Heart right ventricle (tissue), 16 donors: ENCODE measurements around the gene CYP4F12. TPM values are rescaled to one million over a fixed set of nuclear protein-coding genes. Genes with fewer than 3 reads are reported as not detected.
"Not testable (repeated sequence)": the region's sequence is repeated elsewhere in the genome, so short reads cannot be mapped to it uniquely, and the experiment has no call there.

Experiments used
- ATAC-seq, 8 donors: fragments of 200-7000 bp; cut with Tn5 transposase; one replicate each; pipeline ENCODE4 v1.9.1; 2020; ENCODE audit warnings: mild to moderate bottlenecking in 8 of 8, moderate library complexity in 8 of 8, moderate number of reproducible peaks in 1 of 8
- DNase-seq, 2 donors: peaks; one replicate each; pipeline ENCODE4 v3.0.0-alpha.2; 2020
- H3K27ac ChIP-seq, 10 donors: fragments of 200-600 bp; sonication (generic) in 2 of 10; one replicate each; pipeline versions ENCODE4 v1.5.0 to v1.8.0; 2020 to 2022; ENCODE audit warnings: mild to moderate bottlenecking in 3 of 10
- H3K27me3 ChIP-seq, 7 donors: fragments of 200-600 bp; one replicate each; pipeline ENCODE4 v1.8.0; 2021 to 2022; ENCODE audit warnings: mild to moderate bottlenecking in 2 of 7
- H3K36me3 ChIP-seq, 9 donors: fragments of 200-600 bp; sonication (generic) in 1 of 9; one replicate each; pipeline versions ENCODE4 v1.5.0 to v1.8.0; 2020 to 2022; ENCODE audit warnings: mild to moderate bottlenecking in 2 of 9
- H3K4me1 ChIP-seq, 9 donors: fragments of 200-600 bp; sonication (generic) in 1 of 9; one replicate each; pipeline versions ENCODE4 v1.5.0 to v1.8.0; 2020 to 2022; ENCODE audit warnings: mild to moderate bottlenecking in 4 of 9
- H3K4me3 ChIP-seq, 10 donors: fragments of 200-600 bp; sonication (generic) in 2 of 10; one replicate each; pipeline versions ENCODE4 v1.5.0 to v1.8.0; 2020 to 2022; ENCODE audit warnings: mild to moderate bottlenecking in 7 of 10, moderate library complexity in 2 of 10
- H3K9me3 ChIP-seq, 11 donors: fragments of 200-600 bp in 10 of 11; sonication (generic) in 2 of 11; one replicate each; pipeline versions ENCODE4 v1.5.0 to v1.8.0; 2013 to 2022; ENCODE audit warnings: mild to moderate bottlenecking in 2 of 11, control low read depth in 1 of 11, moderate library complexity in 1 of 11
- WGBS, 2 donors: extraction: QIAGEN DNeasy Blood & Tissue Kit; methylation state at CpG; one replicate each; pipeline ENCODE4 v1.1.7; 2013; ENCODE audit warnings: inconsistent platforms in 1 of 2; 5-methylcytosine and 5-hydroxymethylcytosine counted together
- intact Hi-C, 10 donors: fragments of 100-400 bp; cut with DNase I; formaldehyde crosslinking; loops; one replicate each; pipeline versions ENCODE4 v1.11.1 to v1.14.2; 2022
- polyA plus RNA-seq, 2 donors: library from polyadenylated mRNA; stranded (reverse); fragments of 200-250 nt; gene quantifications; one replicate each; pipeline ENCODE4 v1.2.3, GENCODE V29; 2013
- total RNA-seq, 10 donors: library from RNA; stranded (reverse); fragmentation: NEBNext Ultra II Directional in 3 of 10; extraction: Animal tissue kit (Norgen Biotek cat#: 25700) in 3 of 10; gene quantifications; one replicate each; pipeline versions ENCODE4 v1.2.1 to v1.2.4, GENCODE V29; 2021 to 2023
- TF ChIP-seq, protein P1 (sequence below), 9 donors: fragments of 200-600 bp; sonication (generic) in 2 of 9; IDR thresholded peaks; one replicate each; pipeline versions ENCODE4 v1.5.0 to v1.8.0; 2021 to 2022; ENCODE audit warnings: antibody characterized with exemption in 9 of 9, mild to moderate bottlenecking in 5 of 9, moderate library complexity in 1 of 9
- donor health status: Arrhythmogenic right ventricular cardiomyopathy.
- donor health status: ischemic (EF 13 %, LVEDD 7.1; RV severe dilation, severe dysfunction).
- donor health status: healthy with polysubstance abuse.
- donor health status: DM: no; HTN: yes; CAD: no.
- donor health status: DM: no; HTN: no; CAD: no.
- donor health status: ischemic (EF 25% LVEDD 6.9; RV normal size, moderate dysfunction).
- donor health status: ischemic (EF 25% LVEDD 5.7; RV mildly dilated, moderate dysfunction).
- donor health status: healthy.
- donor health status: DM: yes; HTN: yes; CAD: no.
- donor health status: Ischemic cardiomyopathy.
- donor health status: ischemic (EF 35%, LVEDD 5.7; RV mildly dilated, moderate dysfunction).
- donor health status: nonischemic (EF 11% LVEDD 7.7; RV severe dilation, severe dysfunction).
- donor health status: DM: yes; HTN: yes; CAD: no.
- donor health status: PGD.
- donor health status: ischemic (EF 29% LVEDD 5.4; RV normal size, mild dysfunction).
- donor health status: nonischemic (EF 23%, LVEDD 6.1; RV moderate dilation, normal function).

CYP4F12 gene
- total and polyA plus RNA-seq, 12 donors: 0.92 to 17.3 (median 2.7) TPM

DNA sequence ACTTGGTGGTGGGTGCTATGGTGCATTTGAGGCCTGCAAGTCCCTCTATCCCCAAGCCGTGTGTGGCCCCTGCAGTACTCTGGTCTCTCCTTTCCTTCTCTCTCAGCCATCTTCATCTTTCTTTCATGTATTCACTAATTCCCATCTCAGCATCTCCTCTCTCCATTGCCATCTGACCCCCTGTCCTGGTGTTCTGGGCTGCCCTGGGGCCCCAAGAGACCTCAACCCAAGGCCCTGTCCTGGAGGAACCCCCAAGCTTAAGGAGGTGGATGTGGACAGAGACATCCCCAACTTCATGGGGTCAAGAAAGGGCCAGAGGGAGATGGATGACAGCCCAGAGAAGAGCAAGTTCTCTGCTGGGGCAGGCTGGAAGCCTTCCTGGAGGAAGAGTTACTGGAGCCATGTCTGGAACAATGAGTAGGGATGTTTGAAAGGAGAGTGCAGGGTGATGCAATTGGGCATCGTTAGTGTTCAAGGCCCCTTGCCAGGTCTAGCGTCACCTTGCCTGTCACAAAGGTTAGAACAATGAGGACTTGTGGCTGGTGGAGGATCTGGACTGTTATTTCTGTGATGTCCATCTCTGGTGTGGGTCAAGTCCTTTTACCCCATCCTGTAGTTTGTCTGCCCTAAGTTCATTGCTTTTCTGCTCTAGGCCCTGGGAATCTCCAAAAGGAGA is 28.7 kb upstream of the CYP4F12 start:
- TF ChIP-seq, protein P1, sequence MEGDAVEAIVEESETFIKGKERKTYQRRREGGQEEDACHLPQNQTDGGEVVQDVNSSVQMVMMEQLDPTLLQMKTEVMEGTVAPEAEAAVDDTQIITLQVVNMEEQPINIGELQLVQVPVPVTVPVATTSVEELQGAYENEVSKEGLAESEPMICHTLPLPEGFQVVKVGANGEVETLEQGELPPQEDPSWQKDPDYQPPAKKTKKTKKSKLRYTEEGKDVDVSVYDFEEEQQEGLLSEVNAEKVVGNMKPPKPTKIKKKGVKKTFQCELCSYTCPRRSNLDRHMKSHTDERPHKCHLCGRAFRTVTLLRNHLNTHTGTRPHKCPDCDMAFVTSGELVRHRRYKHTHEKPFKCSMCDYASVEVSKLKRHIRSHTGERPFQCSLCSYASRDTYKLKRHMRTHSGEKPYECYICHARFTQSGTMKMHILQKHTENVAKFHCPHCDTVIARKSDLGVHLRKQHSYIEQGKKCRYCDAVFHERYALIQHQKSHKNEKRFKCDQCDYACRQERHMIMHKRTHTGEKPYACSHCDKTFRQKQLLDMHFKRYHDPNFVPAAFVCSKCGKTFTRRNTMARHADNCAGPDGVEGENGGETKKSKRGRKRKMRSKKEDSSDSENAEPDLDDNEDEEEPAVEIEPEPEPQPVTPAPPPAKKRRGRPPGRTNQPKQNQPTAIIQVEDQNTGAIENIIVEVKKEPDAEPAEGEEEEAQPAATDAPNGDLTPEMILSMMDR (IDR thresholded peaks at IDR 0.05): no peak
- H3K36me3 ChIP-seq: no peaks in the 10 kb centered on the region
- peaks cover 0 to 18% (median 0%) of the 10 kb centered on the region in 9 donors for H3K4me1 ChIP-seq
- no peak for DNase-seq
- H3K27me3 ChIP-seq: no peaks in the 10 kb centered on the region
- H3K27ac ChIP-seq: no peak overlapping the region
- no peak for ATAC-seq
- H3K4me3 ChIP-seq: no peak overlapping the region
- intact Hi-C loops: no loop called here
- peaks cover 0 to 9% (median 0%) of the 10 kb centered on the region in 11 donors for H3K9me3 ChIP-seq
- WGBS, 2 donors: 74 to 83% methylated on average over 3 of the region's 3 CpGs

DNA sequence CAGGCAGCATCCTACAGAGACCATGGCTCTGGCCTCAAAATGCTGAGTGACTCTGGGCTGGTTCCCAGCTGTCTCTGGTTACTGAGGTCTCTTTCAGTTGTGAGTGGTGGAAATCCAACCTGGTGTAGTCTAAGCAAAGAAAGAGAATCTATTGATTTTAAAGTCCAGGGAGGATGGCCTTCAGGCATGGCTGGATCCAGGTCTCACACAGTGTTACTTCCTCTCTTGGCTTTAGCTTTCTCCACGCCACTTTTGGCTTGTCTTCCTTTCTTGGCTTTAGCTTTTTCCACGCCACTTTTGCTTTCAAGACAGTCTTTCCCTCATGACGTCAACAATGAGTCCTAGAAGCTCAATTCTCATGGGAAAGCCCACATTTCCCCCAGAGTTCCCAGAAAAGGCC is 28.1 kb upstream of the CYP4F12 start:
- TF ChIP-seq, protein P1 (IDR thresholded peaks at IDR 0.05): no peak
- no peak overlapping the region for H3K4me3 ChIP-seq
- no peak for DNase-seq
- H3K4me1 ChIP-seq: peaks cover 0 to 18% (median 0%) of the 10 kb centered on the region in 9 donors
- no peak overlapping the region for H3K27ac ChIP-seq
- no peak for ATAC-seq
- no peaks in the 10 kb centered on the region for H3K27me3 ChIP-seq
- H3K36me3 ChIP-seq: no peaks in the 10 kb centered on the region
- peaks cover 0 to 9% (median 0%) of the 10 kb centered on the region in 11 donors for H3K9me3 ChIP-seq
- intact Hi-C loops: no loop called here
- 52 to 64% methylated on average over 3 of the region's 3 CpGs for whole genome bisulfite sequencing, 2 donors

DNA sequence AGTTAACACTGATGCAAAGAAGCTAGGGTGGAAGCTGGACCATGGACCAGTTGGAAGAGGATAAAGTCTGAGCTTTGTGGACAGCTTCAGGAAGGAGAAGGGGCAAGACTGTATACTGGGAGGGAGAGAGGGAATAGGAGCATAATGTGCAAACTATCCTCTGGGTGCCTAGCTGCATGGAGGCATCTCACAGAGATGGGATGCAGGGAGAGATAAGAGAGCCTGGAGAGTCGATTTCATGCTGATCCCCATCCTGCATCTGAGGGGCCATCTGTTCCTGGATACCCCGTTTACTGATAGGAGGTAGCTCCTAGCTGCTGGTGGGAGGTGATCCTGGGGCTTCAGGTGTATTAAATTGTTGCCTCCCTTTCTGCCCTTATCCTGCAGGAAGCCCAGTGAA is 23.4 kb upstream of the CYP4F12 start:
- no peak for ATAC-seq
- Histone ChIP-seq H3K4me3 (no peak overlapping the region), H3K9me3 (peaks cover 0 to 9% (median 0%) of the 10 kb centered on the region in 11 donors), H3K36me3 (no peaks in the 10 kb centered on the region), H3K27me3 (peaks cover 0 to 13% (median 6%) of the 10 kb centered on the region in 7 donors), H3K4me1 (no peaks in the 10 kb centered on the region), H3K27ac (no peak overlapping the region)
- no peak for DNase-seq
- WGBS, 2 donors: 71 to 84% methylated on average over 2 of the region's 2 CpGs
- intact Hi-C loops: no loop called here
- TF ChIP-seq, protein P1 (IDR thresholded peaks at IDR 0.05): no peak

DNA sequence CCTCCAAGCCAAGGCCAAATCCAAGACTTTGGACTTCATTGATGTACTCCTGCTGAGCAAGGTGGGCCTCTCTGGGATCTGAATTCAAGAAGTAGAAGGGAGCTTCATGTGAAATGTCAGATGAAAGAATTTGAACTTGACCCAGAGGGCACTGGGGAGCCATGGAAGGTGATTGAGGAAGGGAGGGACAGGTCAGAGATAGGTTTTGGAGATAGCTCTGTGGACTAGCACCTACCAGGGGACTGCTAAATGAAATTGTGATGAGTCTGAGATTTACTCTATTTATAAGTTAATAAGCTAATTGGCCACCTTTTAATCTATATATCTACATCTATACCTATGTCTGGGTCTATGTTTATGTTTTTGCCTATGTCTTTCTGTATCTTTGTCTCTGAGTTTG is 22.8 kb upstream of the CYP4F12 start:
- DNase-seq, H3K4me1 ChIP-seq, intact Hi-C loops, H3K9me3 ChIP-seq, H3K27ac ChIP-seq, H3K36me3 ChIP-seq, H3K4me3 ChIP-seq, ATAC-seq: not testable (repeated sequence)
- H3K27me3 ChIP-seq: peaks cover 0 to 16% (median 6%) of the 10 kb centered on the region in 7 donors

DNA sequence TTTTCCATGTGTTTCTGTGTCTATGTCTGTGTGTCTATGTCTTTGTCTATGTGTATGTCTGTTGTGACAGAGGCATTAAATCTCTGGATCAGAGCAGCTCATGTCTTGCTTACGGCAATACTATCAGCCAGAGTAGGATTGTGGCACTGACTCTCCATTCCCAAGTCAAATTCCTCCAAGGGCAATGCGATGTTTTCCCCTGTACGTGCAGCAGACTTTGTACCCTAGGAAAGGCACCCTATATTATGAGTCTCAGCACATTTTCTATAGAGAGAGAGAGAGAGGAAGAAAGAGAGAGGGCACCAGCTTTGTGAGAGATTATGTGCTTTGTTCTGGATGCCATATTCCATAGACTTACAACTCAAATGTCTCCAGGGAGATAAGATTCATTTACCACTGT is 21.1 kb upstream of the CYP4F12 start:
- H3K27ac ChIP-seq: no peak overlapping the region
- TF ChIP-seq, protein P1 (IDR thresholded peaks at IDR 0.05): no peak
- no peaks in the 10 kb centered on the region for H3K36me3 ChIP-seq
- 77 to 85% methylated on average over 3 of the region's 3 CpGs for WGBS, 2 donors
- no peak for DNase-seq
- no peak for ATAC-seq
- no peak overlapping the region for H3K4me3 ChIP-seq
- intact Hi-C loops: no loop called here
- H3K9me3 ChIP-seq: peaks cover 0 to 9% (median 0%) of the 10 kb centered on the region in 11 donors
- peaks cover 0 to 27% (median 6%) of the 10 kb centered on the region in 7 donors for H3K27me3 ChIP-seq
- H3K4me1 ChIP-seq: no peaks in the 10 kb centered on the region
